GM06990 (cell line): ENCODE measurements around the gene MYO7B.
"Not testable (repeated sequence)": the region's sequence is repeated elsewhere in the genome, so short reads cannot be mapped to it uniquely, and the experiment has no call there.

Source experiments
- DNase-seq: peaks from one replicate; pipeline ENCODE4 v3.0.0-alpha.2; 2011; ENCODE audit not compliant: insufficient read length; ENCODE audit errors: extremely low read depth
- H3K27me3 ChIP-seq: replicated peaks from 2 replicates; pipeline ENCODE4 v1.6.0; 2011; ENCODE audit warnings: low read length; ENCODE audit not compliant: control insufficient read depth, insufficient read depth
- H3K36me3 ChIP-seq: 2 replicates; pipeline ENCODE4 v1.5.1; 2011; ENCODE audit warnings: low read length; ENCODE audit not compliant: control insufficient read depth, insufficient read depth
- H3K4me3 ChIP-seq: replicated peaks from 2 replicates; pipeline ENCODE4 v1.5.1; 2011; ENCODE audit warnings: low read depth, mild to moderate bottlenecking, control low read depth, low read length
- CTCF ChIP-seq: IDR thresholded peaks from 2 replicates; pipeline ENCODE4 v1.5.1; 2011; ENCODE audit warnings: low read length, control low read depth, mild to moderate bottlenecking, inconsistent platforms; ENCODE audit not compliant: insufficient read depth, poor library complexity, severe bottlenecking

The MYO7B gene

GRCh38 chr2:127567351-127567854, 31.9 kb downstream of the MYO7B start:
- no peak for DNase-seq
- Histone ChIP-seq H3K36me3 (no peaks in the 10 kb centered on the region), H3K4me3 (no peak overlapping the region), H3K27me3 (no peaks in the 10 kb centered on the region; the same call in 1 of the 2 replicates)
- TF ChIP-seq CTCF = no peak

GRCh38 chr2:127568128-127568527, 32.6 kb downstream of the MYO7B start:
- H3K27me3 ChIP-seq = no peaks in the 10 kb centered on the region; the same call in 1 of the 2 replicates
- no peak for TF ChIP-seq CTCF
- no peak overlapping the region for H3K4me3 ChIP-seq
- no peak for DNase-seq
- H3K36me3 ChIP-seq = no peaks in the 10 kb centered on the region

- Histone ChIP-seq H3K4me3 (no peak overlapping the region), H3K36me3 (no peaks in the 10 kb centered on the region), H3K27me3 (no peaks in the 10 kb centered on the region; the same call in 1 of the 2 replicates)
- DNase-seq = no peak
- no peak for TF ChIP-seq CTCF
Measured at GRCh38 chr2:127569666-127570065, 34.2 kb downstream of the MYO7B start.

- no peak for DNase-seq
- Histone ChIP-seq H3K4me3 (no peak overlapping the region), H3K27me3 (no peaks in the 10 kb centered on the region; the same call in 1 of the 2 replicates), H3K36me3 (no peaks in the 10 kb centered on the region)
- TF ChIP-seq CTCF = no peak
Measured at GRCh38 chr2:127570282-127571250, 35.1 kb downstream of the MYO7B start.

GRCh38 chr2:127572352-127572751, 36.9 kb downstream of the MYO7B start:
- DNase-seq, H3K4me3 ChIP-seq, H3K27me3 ChIP-seq, H3K36me3 ChIP-seq: not testable (repeated sequence)

GRCh38 chr2:127572841-127573240, 37.4 kb downstream of the MYO7B start:
- no peak overlapping the region for H3K4me3 ChIP-seq
- no peaks in the 10 kb centered on the region for H3K36me3 ChIP-seq
- H3K27me3 ChIP-seq = no peaks in the 10 kb centered on the region; the same call in 1 of the 2 replicates
- DNase-seq = no peak
- no peak for TF ChIP-seq CTCF
